Loucy (cell line): Measurements from ENCODE around the gene EME1.

Experiments used
- H2AFZ ChIP-seq: fragments of 200-600 bp; sonication (generic); 2 replicates; pipeline ENCODE4 v1.6.0; 2016; ENCODE audit warnings: antibody characterized with exemption, mild to moderate bottlenecking, low read length, moderate library complexity
- H3F3A ChIP-seq: fragments of 200-600 bp; 2 replicates; pipeline ENCODE4 v1.6.0; 2016; ENCODE audit warnings: antibody characterized with exemption, low read depth, mild to moderate bottlenecking
- H3K27me3 ChIP-seq: fragments of 200-600 bp; sonication (generic); 2 replicates; pipeline ENCODE4 v1.6.1; 2014; ENCODE audit warnings: low read length, mild to moderate bottlenecking; ENCODE audit not compliant: insufficient read depth, poor library complexity, severe bottlenecking
- H3K36me3 ChIP-seq: fragments of 200-600 bp; sonication (generic); 2 replicates; pipeline ENCODE4 v1.6.1; 2016; ENCODE audit warnings: low read length; ENCODE audit not compliant: insufficient read depth
- H3K4me1 ChIP-seq: fragments of 200-600 bp; sonication (generic); 2 replicates; pipeline ENCODE4 v1.5.1; 2014; ENCODE audit warnings: low read length, mild to moderate bottlenecking; ENCODE audit not compliant: insufficient read depth, poor library complexity, severe bottlenecking
- H3K4me2 ChIP-seq: fragments of 200-600 bp; sonication (generic); 2 replicates; pipeline ENCODE4 v1.6.0; 2014; ENCODE audit warnings: antibody characterized with exemption, low read length, low read depth, mild to moderate bottlenecking; ENCODE audit not compliant: poor library complexity, severe bottlenecking
- H3K4me3 ChIP-seq: fragments of 200-600 bp; sonication (generic); 2 replicates; pipeline ENCODE4 v1.5.1; 2014; ENCODE audit warnings: low read length, mild to moderate bottlenecking, mixed read lengths; ENCODE audit not compliant: poor library complexity, severe bottlenecking
- H3K79me2 ChIP-seq: fragments of 200-600 bp; sonication (generic); 2 replicates; pipeline ENCODE4 v1.6.1; 2014; ENCODE audit warnings: low read length; ENCODE audit not compliant: insufficient read depth
- H3K9ac ChIP-seq: fragments of 200-600 bp; sonication (generic); 2 replicates; pipeline ENCODE4 v1.6.0; 2014; ENCODE audit warnings: mild to moderate bottlenecking, low read depth, low read length, moderate library complexity; ENCODE audit not compliant: poor library complexity, severe bottlenecking
- H3K9me2 ChIP-seq: fragments of 200-600 bp; sonication (generic); replicated peaks from 2 replicates; pipeline ENCODE4 v1.6.1; 2016; ENCODE audit warnings: low read depth, low read length, mixed read lengths
- H3K9me3 ChIP-seq: fragments of 200-600 bp; sonication (generic); 2 replicates; pipeline ENCODE4 v1.6.1; 2014; ENCODE audit warnings: mild to moderate bottlenecking, antibody characterized with exemption, low read length, low read depth; ENCODE audit not compliant: insufficient read depth
- H4K20me1 ChIP-seq: fragments of 200-600 bp; sonication (generic); 2 replicates; pipeline ENCODE4 v1.6.0; 2014; ENCODE audit warnings: antibody characterized with exemption, low read length, mild to moderate bottlenecking; ENCODE audit not compliant: insufficient read depth, poor library complexity, severe bottlenecking
- CTCF ChIP-seq: fragments of 200-600 bp; sonication (generic); conservative IDR thresholded peaks from 2 replicates; pipeline ENCODE4 v1.5.1; 2014; ENCODE audit warnings: mild to moderate bottlenecking, antibody characterized with exemption, low read length
- EZH2phosphoT487 ChIP-seq: fragments of 200-600 bp; IDR thresholded peaks from 2 replicates; pipeline ENCODE4 v1.6.1; 2018; ENCODE audit warnings: antibody characterized with exemption, mild to moderate bottlenecking, moderate library complexity, borderline replicate concordance

The EME1 gene

GRCh38 chr17:50356892-50357510 lies 16.0 kb upstream of the EME1 start:
- Histone ChIP-seq H3K79me2 (no peaks in the 10 kb centered on the region), H3K4me3 (no peak overlapping the region), H3K4me1 (no peaks in the 10 kb centered on the region), H3K4me2 (no peak overlapping the region), H3K9ac (no peak overlapping the region), H2AFZ (no peak overlapping the region), H3K27me3 (no peaks in the 10 kb centered on the region), H3K9me2 (no peaks in the 10 kb centered on the region), H4K20me1 (no peaks in the 10 kb centered on the region), H3K9me3 (no peaks in the 10 kb centered on the region), H3K36me3 (peaks cover 43% of the 10 kb centered on the region; the same call in 1 of the 2 replicates), H3F3A (no peaks in the 10 kb centered on the region)
- TF ChIP-seq CTCF, result no peak
- no peak for TF ChIP-seq EZH2phosphoT487

GRCh38 chr17:50358177-50358576 lies 14.9 kb upstream of the EME1 start:
- no peaks in the 10 kb centered on the region for H3F3A ChIP-seq
- H3K4me3 ChIP-seq, result no peak overlapping the region
- no peaks in the 10 kb centered on the region for H3K27me3 ChIP-seq
- H4K20me1 ChIP-seq, result no peaks in the 10 kb centered on the region
- H3K9me3 ChIP-seq, result no peaks in the 10 kb centered on the region
- no peak overlapping the region for H3K4me2 ChIP-seq
- TF ChIP-seq EZH2phosphoT487, result no peak
- TF ChIP-seq CTCF, result no peak
- H2AFZ ChIP-seq, result no peak overlapping the region
- H3K36me3 ChIP-seq, result peaks cover 43% of the 10 kb centered on the region; the same call in 1 of the 2 replicates
- H3K9me2 ChIP-seq, result no peaks in the 10 kb centered on the region
- no peak overlapping the region for H3K9ac ChIP-seq
- H3K4me1 ChIP-seq, result no peaks in the 10 kb centered on the region
- no peaks in the 10 kb centered on the region for H3K79me2 ChIP-seq

GRCh38 chr17:50359005-50359699 lies 13.9 kb upstream of the EME1 start:
- Histone ChIP-seq H3K27me3 (no peaks in the 10 kb centered on the region), H3K4me2 (no peak overlapping the region), H4K20me1 (no peaks in the 10 kb centered on the region), H3K9ac (no peak overlapping the region), H3K36me3 (peaks cover 43% of the 10 kb centered on the region; the same call in 1 of the 2 replicates), H3F3A (no peaks in the 10 kb centered on the region), H3K9me3 (no peaks in the 10 kb centered on the region), H3K4me3 (no peak overlapping the region), H2AFZ (no peak overlapping the region), H3K9me2 (no peaks in the 10 kb centered on the region), H3K79me2 (no peaks in the 10 kb centered on the region), H3K4me1 (no peaks in the 10 kb centered on the region)
- TF ChIP-seq EZH2phosphoT487 (no peak), CTCF (no peak)
